K562 (cell line): ENCODE results near the gene MOB1B. TPM values are rescaled to one million over a fixed set of nuclear protein-coding genes. Genes with fewer than 3 reads are reported as not detected.

Experiments
- CTCFL ChIP-seq: IDR thresholded peaks from 2 replicates; pipeline ENCODE4 v1.6.1; 2011; ENCODE audit warnings: borderline replicate concordance, low read depth, mild to moderate bottlenecking, moderate library complexity, low read length; ENCODE audit not compliant: insufficient read depth, poor library complexity, severe bottlenecking
- EGR1 ChIP-seq: fragments of 450-650 bp; conservative IDR thresholded peaks from 2 replicates; pipeline ENCODE4 v1.6.1; 2017; ENCODE audit warnings: mild to moderate bottlenecking
- HNRNPUL1 ChIP-seq: fragments of 200-400 bp; formaldehyde crosslinking; IDR thresholded peaks from 2 replicates; pipeline ENCODE4 v1.6.1; 2017; ENCODE audit warnings: low read length
- KAT8 ChIP-seq: fragments of 450-650 bp; IDR thresholded peaks from 2 replicates; pipeline ENCODE4 v1.6.1; 2016; ENCODE audit warnings: low read depth, mild to moderate bottlenecking
- KDM4B ChIP-seq, 2 experiments: fragments of 450-650 bp in 1 of 2; sonication (generic) in 1 of 2; IDR thresholded peaks; 2 replicates each; pipeline ENCODE4 v1.6.1; 2016 to 2017; ENCODE audit warnings: borderline replicate concordance in 2 of 2, antibody characterized with exemption in 1 of 2, low read depth in 1 of 2, mild to moderate bottlenecking in 1 of 2
- KLF10 ChIP-seq: fragments of 250-450 bp; sonication (Bioruptor Pico); IDR thresholded peaks from 2 replicates; pipeline ENCODE4 v1.6.1; 2021; ENCODE audit warnings: matching md5 sums
- MAZ ChIP-seq, 2 experiments: fragments of 450-650 bp in 1 of 2; sonication (generic) in 1 of 2; formaldehyde crosslinking; IDR thresholded peaks in 1 of 2; conservative IDR thresholded peaks in 1 of 2; 2 replicates each; pipeline versions ENCODE4 v1.4.0 to v1.5.0; 2020; ENCODE audit warnings: mild to moderate bottlenecking in 1 of 2, missing genetic modification reagents in 1 of 2
- MEIS2 ChIP-seq: fragments of 450-650 bp; IDR thresholded peaks from 2 replicates; pipeline ENCODE4 v1.6.1; 2014; ENCODE audit warnings: mild to moderate bottlenecking; ENCODE audit not compliant: partially characterized antibody
- NRF1 ChIP-seq, 2 experiments: fragments of 450-650 bp; IDR thresholded peaks in 1 of 2; conservative IDR thresholded peaks in 1 of 2; 2 replicates each; pipeline ENCODE4 v1.6.1; 2014; ENCODE audit warnings: mild to moderate bottlenecking in 2 of 2
- PBX2 ChIP-seq, 2 experiments: IDR thresholded peaks in 1 of 2; conservative IDR thresholded peaks in 1 of 2; 2 replicates each; pipeline ENCODE4 v1.6.1; 2016; ENCODE audit warnings: low read depth in 2 of 2, mild to moderate bottlenecking in 1 of 2, missing compliant biosample characterization in 1 of 2, missing genetic modification characterization in 1 of 2, moderate library complexity in 1 of 2
- RFX7 ChIP-seq: fragments of 250-450 bp; sonication (Bioruptor Pico); IDR thresholded peaks from 2 replicates; pipeline ENCODE4 v1.5.1; 2021; ENCODE audit warnings: mild to moderate bottlenecking
- SIRT6 ChIP-seq: IDR thresholded peaks from one replicate; pipeline ENCODE4 v1.6.1; 2012; ENCODE audit warnings: low read depth, mild to moderate bottlenecking, control low read depth, inconsistent platforms, low read length, moderate library complexity
- STAT6 ChIP-seq: sonication (generic); formaldehyde crosslinking; IDR thresholded peaks from 2 replicates; pipeline ENCODE4 v1.8.1; 2023; ENCODE audit warnings: mild to moderate bottlenecking, missing genetic modification reagents
- XRCC3 ChIP-seq: fragments of 450-650 bp; IDR thresholded peaks from 2 replicates; pipeline ENCODE4 v1.6.1; 2017; ENCODE audit warnings: mild to moderate bottlenecking, moderate library complexity
- ZBTB5 ChIP-seq: fragments of 450-650 bp; IDR thresholded peaks from 2 replicates; pipeline ENCODE4 v1.6.1; 2017; ENCODE audit warnings: antibody characterized with exemption
- ZNF324 ChIP-seq: fragments of 250-450 bp; sonication (Bioruptor Pico); IDR thresholded peaks from 2 replicates; pipeline ENCODE4 v1.4.0; 2020; ENCODE audit warnings: mild to moderate bottlenecking
- ZNF699 ChIP-seq: fragments of 250-450 bp; sonication (Bioruptor Pico); IDR thresholded peaks from 2 replicates; pipeline ENCODE4 v1.8.0; 2021; ENCODE audit warnings: mild to moderate bottlenecking, moderate library complexity; ENCODE audit not compliant: insufficient replicate concordance
- polyA plus RNA-seq, 8 experiments: library from polyadenylated mRNA; depleted of rRNA in 4 of 8; stranded (reverse) in 5 of 8; unstranded in 3 of 8; fragments of >200 nt; fragmentation: Nextera tagmentation in 2 of 8; fragmentation: Illumina TruSeq in 1 of 8; extraction: Ambion mirVana in 2 of 8; extraction: Trizol in 1 of 8; gene quantifications; 2 replicates each; pipeline versions ENCODE4 v1.2.1 to v1.2.3, GENCODE V29; 2011 to 2014; ENCODE audit warnings: inconsistent platforms in 1 of 8, missing spikeins in 1 of 8
- total RNA-seq, 7 experiments: library from RNA; depleted of rRNA in 6 of 7; stranded (reverse); fragments of >200 nt in 6 of 7; fragmentation: Illumina TruSeq in 2 of 7; extraction: Trizol in 2 of 7; gene quantifications; 2 replicates each; pipeline versions ENCODE4 v1.2.1 to v1.2.3, GENCODE V29; 2011 to 2021; ENCODE audit warnings: low replicate concordance in 1 of 7

Gene MOB1B
- total and polyA plus RNA-seq, 9 of the 15 experiments (the other 6 are each of a cell fraction or from before 2014, with no cell fraction given) = 8.4 to 37.8 (median 19.0) TPM

- TF ChIP-seq STAT6 = no peak
- peak; percentile 75 for TF ChIP-seq EGR1
- TF ChIP-seq ZNF324 (CRISPR knock-in tag) = no peak
- no peak for TF ChIP-seq MEIS2
- no peak for TF ChIP-seq XRCC3
- peak in 1 of 2 experiments; percentile 12; a peak in 1 of 4 replicates for TF ChIP-seq NRF1 (conservative IDR thresholded peaks at IDR 0.05 in 1 of 2, IDR thresholded peaks at IDR 0.05 in 1 of 2)
- no peak for TF ChIP-seq RFX7 (CRISPR knock-in tag)
- TF ChIP-seq MAZ (CRISPR knock-in tag; conservative IDR thresholded peaks at IDR 0.05 in 1 of 2, IDR thresholded peaks at IDR 0.05 in 1 of 2) = peak; percentile 89 to 96
- no peak for TF ChIP-seq ZNF699 (CRISPR knock-in tag)
- TF ChIP-seq KDM4B (IDR thresholded peaks at IDR 0.05; ENCODE audit: borderline replicate concordance in 2 of 2, low read depth in 1 of 2) = peak in 1 of 2 experiments; percentile 22; a peak in 1 of 4 replicates
- no peak for TF ChIP-seq KAT8
- TF ChIP-seq KLF10 (CRISPR knock-in tag) = no peak
- no peak for TF ChIP-seq SIRT6
- no peak for TF ChIP-seq PBX2 (CRISPR knock-in tag; IDR thresholded peaks at IDR 0.05; ENCODE audit: low read depth)
- TF ChIP-seq PBX2 (tag; conservative IDR thresholded peaks at IDR 0.05; ENCODE audit: low read depth) = no peak
- TF ChIP-seq CTCFL = no peak
- TF ChIP-seq HNRNPUL1 = no peak
- no peak for TF ChIP-seq ZBTB5
Observed at GRCh38 chr4:70901984-70902576, at the start of gene MOB1B (continued).
